Right forelimb (tissue), 1 donor: ENCODE measurements around the gene CDC45.
"Not testable (repeated sequence)": the region's sequence is repeated elsewhere in the genome, so short reads cannot be mapped to it uniquely, and the experiment has no call there.

Experiments used
- DNase-seq: peaks from one replicate; pipeline ENCODE4 v3.0.0-alpha.2; 2018

Gene CDC45

GRCh38 chr22:19533857-19534256, 54.1 kb downstream of the CDC45 start:
- DNase-seq: no peak

GRCh38 chr22:19535001-19535400, 55.3 kb downstream of the CDC45 start:
- no peak for DNase-seq

- DNase-seq: no peak
Measured at GRCh38 chr22:19536564-19536963, 56.8 kb downstream of the CDC45 start.

- no peak for DNase-seq
Measured at GRCh38 chr22:19537941-19538488, 58.3 kb downstream of the CDC45 start.

- DNase-seq: no peak
Measured at GRCh38 chr22:19540394-19540793, 60.7 kb downstream of the CDC45 start.

GRCh38 chr22:19543970-19544708, 64.4 kb downstream of the CDC45 start:
- DNase-seq: no peak

GRCh38 chr22:19545935-19546207, 66.2 kb downstream of the CDC45 start:
- DNase-seq: no peak

- no peak for DNase-seq
Measured at GRCh38 chr22:19546680-19547079, 67.0 kb downstream of the CDC45 start.

GRCh38 chr22:19547620-19548019, 67.9 kb downstream of the CDC45 start:
- no peak for DNase-seq

- not testable (repeated sequence) for DNase-seq
Measured at GRCh38 chr22:19548427-19548826, 68.7 kb downstream of the CDC45 start.

GRCh38 chr22:19548964-19549363, 69.2 kb downstream of the CDC45 start:
- DNase-seq: no peak

- DNase-seq: no peak
Measured at GRCh38 chr22:19549428-19549827, 69.7 kb downstream of the CDC45 start.

GRCh38 chr22:19550382-19550781, 70.7 kb downstream of the CDC45 start:
- no peak for DNase-seq

GRCh38 chr22:19553201-19553600, 73.5 kb downstream of the CDC45 start:
- no peak for DNase-seq

GRCh38 chr22:19554834-19555404, 75.2 kb downstream of the CDC45 start:
- no peak for DNase-seq

GRCh38 chr22:19555651-19556050, 75.9 kb downstream of the CDC45 start:
- DNase-seq: no peak

GRCh38 chr22:19556963-19557545, 77.3 kb downstream of the CDC45 start:
- no peak for DNase-seq

- DNase-seq: no peak
Measured at GRCh38 chr22:19559324-19559811, 79.6 kb downstream of the CDC45 start.

- no peak for DNase-seq
Measured at GRCh38 chr22:19559956-19560355, 80.2 kb downstream of the CDC45 start.

- DNase-seq: no peak
Measured at GRCh38 chr22:19565382-19566278, 85.9 kb downstream of the CDC45 start.

- DNase-seq: no peak
Measured at GRCh38 chr22:19566279-19567156, 86.8 kb downstream of the CDC45 start.
